ENCODE results near the gene SLC35F2. TPM values are rescaled to one million over a fixed set of nuclear protein-coding genes. Genes with fewer than 3 reads are reported as not detected.

The SLC35F2 gene
- total RNA-seq, 1 donor from 2014 or later: 3.8 TPM

GRCh38 chr11:107801641-107802040 lies 56.9 kb downstream of the SLC35F2 start:
- TF ChIP-seq CTCF (IDR thresholded peaks at IDR 0.05): no peak
- H3K27me3 Mint-ChIP-seq (ENCODE audit: unreplicated experiment): no peaks in the 10 kb centered on the region
- H3K4me1 Mint-ChIP-seq (ENCODE audit: unreplicated experiment): no peaks in the 10 kb centered on the region
- no peak for DNase-seq (ENCODE audit: extremely low spot score, unreplicated experiment)
- no peak overlapping the region for H3K27ac Mint-ChIP-seq (ENCODE audit: unreplicated experiment)
- H3K36me3 Mint-ChIP-seq (ENCODE audit: unreplicated experiment): peaks cover 2% of the 10 kb centered on the region
- no peak overlapping the region for H3K4me3 Mint-ChIP-seq (ENCODE audit: unreplicated experiment)
- no peaks in the 10 kb centered on the region for H3K9me3 Mint-ChIP-seq (ENCODE audit: unreplicated experiment)

DNA sequence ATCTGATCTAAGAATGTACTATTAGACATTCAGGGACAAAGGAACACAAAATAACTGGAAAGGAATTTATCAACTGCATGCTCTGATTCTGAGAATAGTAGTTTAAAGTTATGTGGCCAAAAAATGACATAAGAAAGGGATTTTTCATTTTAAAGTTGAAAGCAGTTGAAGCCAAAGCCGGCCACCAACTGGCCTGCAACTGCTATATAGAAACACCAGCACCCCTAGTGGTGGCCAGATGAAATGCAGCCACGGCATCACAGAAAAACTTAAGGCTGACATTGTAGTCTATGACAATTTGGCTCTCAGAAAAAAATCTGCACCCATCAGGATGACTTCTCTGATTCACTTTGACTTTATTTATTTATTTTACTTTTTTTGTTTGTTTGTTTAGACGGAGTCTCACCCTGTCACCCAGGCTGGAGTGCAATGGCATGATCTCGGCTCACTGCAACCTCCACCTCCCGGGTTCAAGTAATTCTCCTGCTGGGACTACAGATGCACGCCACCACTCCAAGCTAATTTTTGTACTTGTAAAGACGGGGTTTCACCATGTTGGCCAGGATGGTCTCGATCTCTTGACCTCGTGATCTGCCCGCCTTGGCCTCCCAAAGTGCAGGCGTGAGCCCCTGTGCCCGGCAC lies 59.2 kb downstream of the SLC35F2 start:
- peak; percentile 87 for DNase-seq (ENCODE audit: extremely low spot score, unreplicated experiment)
- Mint-ChIP-seq H3K9me3 (ENCODE audit: unreplicated experiment) (no peaks in the 10 kb centered on the region), H3K27ac (ENCODE audit: unreplicated experiment) (no peak overlapping the region), H3K4me3 (ENCODE audit: unreplicated experiment) (no peak overlapping the region), H3K36me3 (ENCODE audit: unreplicated experiment) (no peaks in the 10 kb centered on the region), H3K27me3 (ENCODE audit: unreplicated experiment) (no peaks in the 10 kb centered on the region), H3K4me1 (ENCODE audit: unreplicated experiment) (no peaks in the 10 kb centered on the region)
- peak; percentile 82 for TF ChIP-seq CTCF (IDR thresholded peaks at IDR 0.05)

DNA sequence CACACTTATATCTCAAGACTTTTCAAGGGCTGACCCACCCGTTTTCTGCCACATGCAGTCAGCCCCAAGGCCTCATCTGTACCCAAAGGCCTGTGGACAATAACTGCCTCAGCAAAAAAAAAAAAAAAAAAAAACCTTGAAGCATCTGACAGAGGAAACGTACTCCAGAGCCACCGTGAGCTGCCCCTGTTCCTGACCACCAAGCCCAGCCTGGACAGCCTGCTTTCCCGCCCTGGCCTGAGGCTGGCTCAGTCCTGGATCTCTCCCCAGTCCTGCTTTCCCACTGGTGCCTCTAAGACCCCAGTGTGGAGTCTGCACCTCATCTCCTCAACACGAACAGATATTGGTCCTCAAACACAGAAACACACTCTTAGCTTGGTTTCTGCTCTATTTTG lies 66.5 kb downstream of the SLC35F2 start:
- Mint-ChIP-seq H3K9me3 (ENCODE audit: unreplicated experiment) (no peaks in the 10 kb centered on the region), H3K4me1 (ENCODE audit: unreplicated experiment) (peaks cover 5% of the 10 kb centered on the region), H3K36me3 (ENCODE audit: unreplicated experiment) (no peaks in the 10 kb centered on the region), H3K27me3 (ENCODE audit: unreplicated experiment) (no peaks in the 10 kb centered on the region), H3K27ac (ENCODE audit: unreplicated experiment) (no peak overlapping the region), H3K4me3 (ENCODE audit: unreplicated experiment) (no peak overlapping the region)
- no peak for TF ChIP-seq CTCF (IDR thresholded peaks at IDR 0.05)
- DNase-seq (ENCODE audit: extremely low spot score, unreplicated experiment): no peak

DNA sequence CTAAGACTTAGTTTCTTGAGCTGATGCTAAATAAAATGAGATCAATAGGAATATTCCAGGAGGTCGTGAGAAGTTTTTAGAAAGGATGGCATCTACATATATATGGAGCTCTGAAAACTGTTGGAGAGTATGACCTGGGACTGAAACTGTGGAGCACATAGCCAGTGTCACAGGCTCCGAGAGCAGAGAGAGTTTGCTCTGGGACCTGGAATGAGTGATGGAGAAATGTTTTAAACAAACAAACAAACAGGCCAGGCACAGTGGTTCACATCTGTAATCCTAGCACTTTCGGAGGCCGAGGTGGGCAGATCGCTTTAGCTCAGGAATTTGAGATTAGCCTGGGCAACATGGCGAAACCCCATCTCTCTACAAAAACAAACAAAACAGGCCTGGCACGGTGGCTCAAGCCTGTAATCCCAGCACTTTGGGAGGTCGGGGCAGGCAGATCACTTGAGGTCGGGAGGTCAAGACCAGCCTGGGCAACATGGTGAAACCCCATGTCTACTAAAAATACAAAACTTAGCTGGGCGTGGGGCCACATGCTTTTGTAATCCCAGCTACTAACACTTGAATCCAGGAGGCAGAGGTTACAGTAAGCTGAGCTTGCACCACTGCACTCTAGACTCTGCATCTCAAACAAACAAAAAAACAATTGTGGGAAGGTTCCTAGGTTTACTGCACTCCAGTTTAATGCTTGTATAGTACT lies 67.1 kb downstream of the SLC35F2 start:
- TF ChIP-seq CTCF (IDR thresholded peaks at IDR 0.05): no peak
- no peak overlapping the region for H3K27ac Mint-ChIP-seq (ENCODE audit: unreplicated experiment)
- no peaks in the 10 kb centered on the region for H3K27me3 Mint-ChIP-seq (ENCODE audit: unreplicated experiment)
- peaks cover 5% of the 10 kb centered on the region for H3K4me1 Mint-ChIP-seq (ENCODE audit: unreplicated experiment)
- no peaks in the 10 kb centered on the region for H3K36me3 Mint-ChIP-seq (ENCODE audit: unreplicated experiment)
- H3K9me3 Mint-ChIP-seq (ENCODE audit: unreplicated experiment): no peaks in the 10 kb centered on the region
- no peak overlapping the region for H3K4me3 Mint-ChIP-seq (ENCODE audit: unreplicated experiment)
- no peak for DNase-seq (ENCODE audit: extremely low spot score, unreplicated experiment)

DNA sequence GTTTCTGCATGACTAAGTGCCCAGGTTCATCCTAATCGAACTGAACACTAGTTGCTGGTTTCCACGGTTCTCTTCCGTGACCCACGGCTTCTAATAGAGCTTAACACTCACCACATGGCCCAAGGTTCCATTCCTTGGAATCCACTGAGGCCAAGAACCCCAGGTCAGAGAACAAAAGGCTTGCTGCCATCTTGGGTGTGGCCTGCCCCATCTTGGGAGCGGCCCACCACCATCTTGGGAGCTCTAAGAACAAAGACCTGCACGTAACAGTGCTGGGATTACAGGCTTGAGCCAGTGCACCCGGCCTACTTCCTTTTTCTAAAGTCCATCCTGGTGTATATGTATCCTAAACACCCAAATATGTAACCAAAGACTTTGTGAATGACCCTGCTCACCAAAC lies 68.8 kb downstream of the SLC35F2 start:
- Mint-ChIP-seq H3K4me3 (ENCODE audit: unreplicated experiment) (no peak overlapping the region), H3K36me3 (ENCODE audit: unreplicated experiment) (no peaks in the 10 kb centered on the region), H3K27ac (ENCODE audit: unreplicated experiment) (no peak overlapping the region), H3K27me3 (ENCODE audit: unreplicated experiment) (no peaks in the 10 kb centered on the region), H3K4me1 (ENCODE audit: unreplicated experiment) (peaks cover 5% of the 10 kb centered on the region), H3K9me3 (ENCODE audit: unreplicated experiment) (no peaks in the 10 kb centered on the region)
- no peak for DNase-seq (ENCODE audit: extremely low spot score, unreplicated experiment)
- no peak for TF ChIP-seq CTCF (IDR thresholded peaks at IDR 0.05)
